ENCODE data around the gene ARRB1. TPM values are rescaled to one million over a fixed set of nuclear protein-coding genes. Genes with fewer than 3 reads are reported as not detected.

The ARRB1 gene
- total and polyA plus RNA-seq, 9 donors: 15.2 to 68.0 (median 27.2) TPM

GRCh38 chr11:75302371-75302770 lies 49.1 kb downstream of the ARRB1 start:
- H3K4me3 ChIP-seq: no peak overlapping the region
- no peak for TF ChIP-seq EP300 (IDR thresholded peaks at IDR 0.05)
- no peaks in the 10 kb centered on the region for H3K9me3 ChIP-seq
- no peaks in the 10 kb centered on the region for H3K36me3 ChIP-seq
- 80 to 87% (median 82%) methylated on average over 4 of the region's 4 CpGs for WGBS, 3 donors
- intact Hi-C loops (cut with DNase I): no loop called here
- DNase-seq: no peak
- no peaks in the 10 kb centered on the region for H3K27me3 ChIP-seq
- no peaks in the 10 kb centered on the region for H3K4me1 ChIP-seq (ENCODE audit: insufficient read depth)
- H3K27ac ChIP-seq: no peak overlapping the region

- TF ChIP-seq CTCF (IDR thresholded peaks at IDR 0.05): no peak
- TF ChIP-seq EP300 (IDR thresholded peaks at IDR 0.05): no peak
- TF ChIP-seq POLR2A (IDR thresholded peaks at IDR 0.05): no peak
- Histone ChIP-seq H3K9me3 (no peaks in the 10 kb centered on the region), H3K4me1 (ENCODE audit: insufficient read depth) (no peaks in the 10 kb centered on the region), H3K4me3 (no peak overlapping the region), H3K27me3 (no peaks in the 10 kb centered on the region), H3K36me3 (no peaks in the 10 kb centered on the region), H3K27ac (no peak overlapping the region)
- 51 to 63% (median 61%) methylated on average over 16 of the region's 16 CpGs for WGBS, 3 donors
- DNase-seq: no peak
- intact Hi-C loops (cut with DNase I): no loop called here
Measured at GRCh38 chr11:75301601-75302345, 49.7 kb downstream of the ARRB1 start.

DNA sequence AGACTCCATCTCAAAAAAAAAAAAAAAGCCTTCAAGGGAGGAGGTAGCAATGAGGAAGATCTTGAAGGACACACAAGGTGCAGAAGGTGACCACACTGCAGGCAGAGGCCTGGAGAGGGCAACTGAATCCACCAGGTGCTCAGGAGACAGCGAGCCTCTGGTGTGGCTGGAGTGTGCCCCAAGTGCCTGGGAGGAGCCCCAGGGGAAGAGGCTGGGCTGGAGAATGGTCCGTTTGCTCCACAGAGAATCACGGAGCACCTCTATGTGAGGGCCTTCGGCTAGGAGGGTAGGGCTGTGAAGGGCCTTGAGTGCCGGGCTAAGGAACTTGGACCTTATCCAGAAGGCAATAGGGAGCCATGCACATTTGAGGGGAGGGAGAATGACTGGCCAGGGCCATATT lies 50.3 kb downstream of the ARRB1 start:
- H3K27me3 ChIP-seq: no peaks in the 10 kb centered on the region
- no peaks in the 10 kb centered on the region for H3K9me3 ChIP-seq
- intact Hi-C loops (cut with DNase I): no loop called here
- no peaks in the 10 kb centered on the region for H3K36me3 ChIP-seq
- H3K4me3 ChIP-seq: no peak overlapping the region
- no peaks in the 10 kb centered on the region for H3K4me1 ChIP-seq (ENCODE audit: insufficient read depth)
- TF ChIP-seq CTCF (IDR thresholded peaks at IDR 0.05): no peak
- TF ChIP-seq EP300 (IDR thresholded peaks at IDR 0.05): no peak
- no peak for TF ChIP-seq POLR2A (IDR thresholded peaks at IDR 0.05)
- H3K27ac ChIP-seq: no peak overlapping the region
- 75 to 80% (median 76%) methylated on average over 5 of the region's 5 CpGs for WGBS, 3 donors
- no peak for DNase-seq

- DNase-seq: no peak
- H3K4me1 ChIP-seq (ENCODE audit: insufficient read depth): no peaks in the 10 kb centered on the region
- intact Hi-C loops (cut with DNase I): no loop called here
- no peak overlapping the region for H3K4me3 ChIP-seq
- no peak overlapping the region for H3K27ac ChIP-seq
- H3K36me3 ChIP-seq: no peaks in the 10 kb centered on the region
- no peaks in the 10 kb centered on the region for H3K27me3 ChIP-seq
- H3K9me3 ChIP-seq: no peaks in the 10 kb centered on the region
- TF ChIP-seq CTCF (IDR thresholded peaks at IDR 0.05): no peak
- TF ChIP-seq POLR2A (IDR thresholded peaks at IDR 0.05): no peak
- no peak for TF ChIP-seq EP300 (IDR thresholded peaks at IDR 0.05)
Measured at GRCh38 chr11:75298976-75299260, 52.5 kb downstream of the ARRB1 start.

DNA sequence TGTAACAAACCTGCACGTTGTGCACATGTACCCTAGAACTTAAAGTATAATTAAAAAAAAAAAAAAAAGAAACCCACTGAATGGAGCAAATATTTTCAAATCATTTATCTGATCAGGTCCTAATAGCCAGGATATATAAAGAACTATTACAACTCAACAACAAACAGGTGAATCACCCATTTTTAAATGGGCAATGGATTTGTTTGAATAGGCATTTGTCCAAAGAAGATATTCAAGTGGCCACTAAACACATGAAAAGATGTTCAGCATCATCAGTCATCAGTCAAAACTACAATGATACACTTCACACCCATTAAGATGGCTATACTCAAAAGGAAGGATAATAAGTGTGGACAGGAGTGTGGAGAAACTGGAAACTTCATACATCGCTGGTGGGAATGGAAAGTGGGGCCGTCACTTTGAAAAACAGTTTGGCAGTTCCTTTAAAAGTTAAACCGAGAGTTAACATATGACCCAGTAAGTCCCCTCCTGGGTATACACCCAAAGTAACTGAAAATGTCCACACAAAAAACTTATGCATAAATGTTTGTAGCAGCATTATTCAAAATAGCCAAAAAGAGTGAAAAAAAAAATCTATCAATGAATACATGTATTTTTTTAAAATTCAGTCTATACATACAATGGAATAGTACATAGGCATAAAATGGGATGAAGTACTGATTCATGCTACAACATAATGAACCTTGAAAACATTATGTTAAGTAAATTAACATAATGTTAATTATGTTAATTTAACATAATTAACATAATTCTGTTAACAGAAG lies 53.1 kb downstream of the ARRB1 start:
- intact Hi-C loops (cut with DNase I): no loop called here
- Histone ChIP-seq H3K4me1 (ENCODE audit: insufficient read depth) (no peaks in the 10 kb centered on the region), H3K36me3 (no peaks in the 10 kb centered on the region), H3K4me3 (no peak overlapping the region), H3K27ac (no peak overlapping the region), H3K9me3 (no peaks in the 10 kb centered on the region), H3K27me3 (no peaks in the 10 kb centered on the region)
- no peak for DNase-seq
- WGBS, 3 donors: 84 to 94% (median 93%) methylated on average over 4 of the region's 4 CpGs
- no peak for TF ChIP-seq EP300 (IDR thresholded peaks at IDR 0.05)
- TF ChIP-seq POLR2A (IDR thresholded peaks at IDR 0.05): no peak
- TF ChIP-seq CTCF (IDR thresholded peaks at IDR 0.05): no peak
